ENCODE measurements around the gene CKS2. TPM values are rescaled to one million over a fixed set of nuclear protein-coding genes. Genes with fewer than 3 reads are reported as not detected.

The CKS2 gene
- total RNA-seq, 1 experiment from 2014 or later: 90.4 TPM

DNA sequence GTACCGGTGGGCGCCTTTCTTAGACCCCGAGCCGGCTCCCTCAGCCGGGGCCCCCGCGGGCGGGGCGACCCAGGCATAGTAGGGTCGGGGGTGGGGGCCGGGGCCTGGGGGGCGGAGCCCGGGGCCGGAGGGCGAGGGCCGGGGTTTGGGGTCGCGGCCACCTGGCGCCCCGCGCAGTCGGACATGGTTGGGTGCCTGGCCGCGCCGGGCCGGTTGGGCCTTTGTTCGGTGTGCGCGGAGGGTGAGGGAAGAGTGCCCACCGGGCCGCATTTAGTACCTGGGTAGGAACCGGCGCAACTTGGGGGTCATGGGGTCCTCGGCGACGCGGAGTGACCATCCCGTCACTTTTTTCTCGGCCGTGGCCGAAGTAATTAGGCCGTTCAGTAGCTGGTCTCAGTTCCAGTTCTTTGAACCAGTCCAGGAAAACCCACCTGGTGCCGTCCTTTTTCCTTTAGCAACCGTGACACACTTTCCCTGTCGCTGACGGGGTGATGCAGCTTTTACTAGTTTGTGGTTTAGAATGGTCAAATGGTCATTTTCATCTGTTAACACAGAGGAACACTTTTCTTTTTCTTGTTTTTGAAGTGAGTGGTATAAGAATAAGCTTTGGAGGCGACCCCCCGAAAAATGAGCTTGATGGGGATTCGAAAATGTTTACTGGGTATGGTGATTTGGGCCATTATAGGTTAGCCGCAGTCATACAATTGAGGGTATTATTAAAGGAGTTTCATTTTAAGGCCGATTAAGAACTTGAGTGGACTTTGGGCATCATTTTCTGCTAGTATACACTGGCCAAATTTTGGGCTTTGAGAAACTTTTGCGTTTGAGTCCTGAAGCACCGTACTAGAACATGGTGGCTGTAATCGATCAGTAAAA is 589 bp downstream of the CKS2 start:
- Mint-ChIP-seq H3K9me3 (ENCODE audit: unreplicated experiment) (no peaks in the 10 kb centered on the region), H3K27ac (ENCODE audit: low read depth, unreplicated experiment) (peak overlapping the region; percentile 100), H3K36me3 (ENCODE audit: insufficient read depth, unreplicated experiment) (peaks cover 28% of the 10 kb centered on the region), H3K27me3 (ENCODE audit: insufficient read depth, unreplicated experiment) (no peaks in the 10 kb centered on the region), H3K4me3 (ENCODE audit: unreplicated experiment) (peak overlapping the region; percentile 91), H3K4me1 (ENCODE audit: insufficient read depth, unreplicated experiment) (peaks cover 10% of the 10 kb centered on the region)
- DNase-seq (ENCODE audit: unreplicated experiment): peak; percentile 20
- ChIA-PET POLR2A (interaction anchor here (1.0 to 2.1 kb wide), 6 partner anchors 9 to 924 kb away, joined by 4 to 12 read pairs (median 6); partner anchors contain the start of gene SPIN1), CTCF (interaction anchor here (0.5 to 0.9 kb wide), 2 partner anchors 226 to 237 kb away, joined by 3 to 7 read pairs; no protein-coding TSS in a partner anchor)
- TF ChIP-seq, protein P1, sequence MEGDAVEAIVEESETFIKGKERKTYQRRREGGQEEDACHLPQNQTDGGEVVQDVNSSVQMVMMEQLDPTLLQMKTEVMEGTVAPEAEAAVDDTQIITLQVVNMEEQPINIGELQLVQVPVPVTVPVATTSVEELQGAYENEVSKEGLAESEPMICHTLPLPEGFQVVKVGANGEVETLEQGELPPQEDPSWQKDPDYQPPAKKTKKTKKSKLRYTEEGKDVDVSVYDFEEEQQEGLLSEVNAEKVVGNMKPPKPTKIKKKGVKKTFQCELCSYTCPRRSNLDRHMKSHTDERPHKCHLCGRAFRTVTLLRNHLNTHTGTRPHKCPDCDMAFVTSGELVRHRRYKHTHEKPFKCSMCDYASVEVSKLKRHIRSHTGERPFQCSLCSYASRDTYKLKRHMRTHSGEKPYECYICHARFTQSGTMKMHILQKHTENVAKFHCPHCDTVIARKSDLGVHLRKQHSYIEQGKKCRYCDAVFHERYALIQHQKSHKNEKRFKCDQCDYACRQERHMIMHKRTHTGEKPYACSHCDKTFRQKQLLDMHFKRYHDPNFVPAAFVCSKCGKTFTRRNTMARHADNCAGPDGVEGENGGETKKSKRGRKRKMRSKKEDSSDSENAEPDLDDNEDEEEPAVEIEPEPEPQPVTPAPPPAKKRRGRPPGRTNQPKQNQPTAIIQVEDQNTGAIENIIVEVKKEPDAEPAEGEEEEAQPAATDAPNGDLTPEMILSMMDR (IDR thresholded peaks at IDR 0.05; ENCODE audit: unreplicated experiment): no peak
- BruUV-seq (replicated peaks): TSS peak; percentile 54
- intact Hi-C loops (cut with micrococcal nuclease): no loop called here

DNA sequence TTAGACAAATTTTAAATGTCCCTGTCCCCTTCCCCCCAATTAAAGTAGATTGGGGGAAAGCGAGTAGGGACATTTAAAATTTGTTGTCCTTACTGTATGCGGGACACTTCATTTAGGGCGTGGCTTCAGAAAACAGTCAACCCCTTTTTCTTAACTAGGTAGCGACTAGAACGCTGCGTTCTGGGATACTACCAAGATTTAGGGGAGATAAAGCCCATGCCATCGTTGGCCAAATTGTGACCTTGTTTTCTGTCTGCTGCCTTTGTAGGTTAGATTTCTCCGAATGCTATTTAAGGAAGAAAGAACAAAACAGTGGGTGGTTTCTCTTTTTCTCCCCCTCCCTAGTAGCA is 1.2 kb downstream of the CKS2 start:
- ChIA-PET CTCF (interaction anchor here (0.6 to 0.9 kb wide), 2 partner anchors 237 to 238 kb away, joined by 3 to 7 read pairs; no protein-coding TSS in a partner anchor), POLR2A (interaction anchor here (0.6 to 2.1 kb wide), 6 partner anchors 11 to 924 kb away, joined by 3 to 10 read pairs (median 4); partner anchors contain the start of gene SPIN1)
- H3K27ac Mint-ChIP-seq (ENCODE audit: low read depth, unreplicated experiment): peak overlapping the region; percentile 100
- TF ChIP-seq, protein P1 (IDR thresholded peaks at IDR 0.05; ENCODE audit: unreplicated experiment): no peak
- H3K4me1 Mint-ChIP-seq (ENCODE audit: insufficient read depth, unreplicated experiment): peaks cover 10% of the 10 kb centered on the region
- peak overlapping the region; percentile 91 for H3K4me3 Mint-ChIP-seq (ENCODE audit: unreplicated experiment)
- no peaks in the 10 kb centered on the region for H3K27me3 Mint-ChIP-seq (ENCODE audit: insufficient read depth, unreplicated experiment)
- intact Hi-C loops (cut with micrococcal nuclease): no loop called here
- H3K9me3 Mint-ChIP-seq (ENCODE audit: unreplicated experiment): no peaks in the 10 kb centered on the region
- DNase-seq (ENCODE audit: unreplicated experiment): peak; percentile 48
- no TSS peak for BruUV-seq (replicated peaks)
- H3K36me3 Mint-ChIP-seq (ENCODE audit: insufficient read depth, unreplicated experiment): peaks cover 24% of the 10 kb centered on the region

DNA sequence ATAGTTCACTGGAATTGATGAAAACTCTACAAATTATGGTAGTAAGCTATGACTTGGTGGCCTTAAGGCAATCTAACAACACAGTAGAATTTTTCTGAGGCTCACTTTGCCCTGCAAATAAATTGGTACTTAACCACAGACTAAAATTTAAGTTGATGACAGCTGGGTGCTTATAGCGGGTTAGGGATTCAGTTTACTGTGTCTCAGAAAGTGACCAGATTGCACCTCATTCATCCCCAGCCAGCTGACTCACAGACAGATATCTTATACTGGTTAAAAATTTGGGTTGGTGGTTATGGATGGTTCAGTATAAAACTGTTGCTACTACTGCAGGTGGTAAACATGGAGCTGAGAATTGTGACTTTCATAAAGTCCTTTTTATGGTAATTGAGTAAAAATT is 2.8 kb downstream of the CKS2 start:
- Mint-ChIP-seq H3K9me3 (ENCODE audit: unreplicated experiment) (no peaks in the 10 kb centered on the region), H3K27me3 (ENCODE audit: insufficient read depth, unreplicated experiment) (no peaks in the 10 kb centered on the region), H3K27ac (ENCODE audit: low read depth, unreplicated experiment) (peak overlapping the region; percentile 100), H3K36me3 (ENCODE audit: insufficient read depth, unreplicated experiment) (peaks cover 24% of the 10 kb centered on the region), H3K4me3 (ENCODE audit: unreplicated experiment) (peak overlapping the region; percentile 91), H3K4me1 (ENCODE audit: insufficient read depth, unreplicated experiment) (peaks cover 20% of the 10 kb centered on the region)
- POLR2A ChIA-PET: interaction anchor here (1.1 kb wide), 1 partner anchor 10 kb away, joined by 3 read pairs; no protein-coding TSS in a partner anchor
- intact Hi-C loops (cut with micrococcal nuclease): no loop called here
- BruUV-seq (replicated peaks): no TSS peak
- peak; percentile 22 for DNase-seq (ENCODE audit: unreplicated experiment)
- TF ChIP-seq, protein P1 (IDR thresholded peaks at IDR 0.05; ENCODE audit: unreplicated experiment): no peak
- CTCF ChIA-PET: interaction anchor here (1.9 kb wide), 1 partner anchor 235 kb away, joined by 10 read pairs; no protein-coding TSS in a partner anchor

DNA sequence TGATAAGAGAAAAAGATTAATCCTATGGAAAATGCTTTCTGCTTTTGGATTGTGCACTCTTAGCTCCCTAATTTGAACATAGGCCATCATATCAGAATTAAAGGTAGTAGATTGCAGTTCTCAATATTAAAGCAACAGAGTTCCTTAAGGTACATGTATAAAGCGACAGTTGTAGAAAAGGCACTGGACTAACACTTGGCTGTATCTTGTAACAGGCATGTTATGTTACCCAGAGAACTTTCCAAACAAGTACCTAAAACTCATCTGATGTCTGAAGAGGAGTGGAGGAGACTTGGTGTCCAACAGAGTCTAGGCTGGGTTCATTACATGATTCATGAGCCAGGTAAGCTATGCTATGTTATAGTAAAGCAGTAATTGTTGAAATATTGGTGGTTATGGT is 4.0 kb downstream of the CKS2 start:
- H3K36me3 Mint-ChIP-seq (ENCODE audit: insufficient read depth, unreplicated experiment): peaks cover 24% of the 10 kb centered on the region
- POLR2A ChIA-PET: interaction anchor here (1.0 to 1.6 kb wide), 2 partner anchors 9 to 234 kb away, joined by 3 to 5 read pairs; no protein-coding TSS in a partner anchor
- DNase-seq (ENCODE audit: unreplicated experiment): no peak
- CTCF ChIA-PET: interaction anchor here (1.9 kb wide), 1 partner anchor 234 kb away, joined by 10 read pairs; no protein-coding TSS in a partner anchor
- no TSS peak for BruUV-seq (replicated peaks)
- peaks cover 20% of the 10 kb centered on the region for H3K4me1 Mint-ChIP-seq (ENCODE audit: insufficient read depth, unreplicated experiment)
- peak overlapping the region; percentile 100 for H3K27ac Mint-ChIP-seq (ENCODE audit: low read depth, unreplicated experiment)
- no peaks in the 10 kb centered on the region for H3K27me3 Mint-ChIP-seq (ENCODE audit: insufficient read depth, unreplicated experiment)
- H3K9me3 Mint-ChIP-seq (ENCODE audit: unreplicated experiment): no peaks in the 10 kb centered on the region
- H3K4me3 Mint-ChIP-seq (ENCODE audit: unreplicated experiment): peak overlapping the region; percentile 91
- intact Hi-C loops (cut with micrococcal nuclease): no loop called here
- TF ChIP-seq, protein P1 (IDR thresholded peaks at IDR 0.05; ENCODE audit: unreplicated experiment): no peak

Measured in MCF 10A (cell line).